Peyer's patch (tissue), 4 donors: ENCODE measurements around the gene CHRNE. TPM values are rescaled to one million over a fixed set of nuclear protein-coding genes. Genes with fewer than 3 reads are reported as not detected.
A peak's percentile ranks its signal among the peaks of the same experiment; 100 is the strongest.

Experiments used
- DNase-seq, 3 donors: peaks; one replicate each; pipeline ENCODE4 v3.0.0-alpha.2; 2017 to 2019
- H3K27ac ChIP-seq, 4 donors: fragments of 200-600 bp; sonication (generic); one replicate each; pipeline ENCODE4 v1.5.1; 2016 to 2019
- H3K27me3 ChIP-seq, 2 donors: fragments of 200-600 bp; sonication (generic); one replicate each; pipeline ENCODE4 v1.5.1; 2019
- H3K36me3 ChIP-seq, 3 donors: fragments of 200-600 bp; sonication (generic); one replicate each; pipeline ENCODE4 v1.5.1; 2016 to 2019
- H3K4me1 ChIP-seq, 4 donors: fragments of 200-600 bp; sonication (generic); one replicate each; pipeline ENCODE4 v1.5.1; 2016 to 2019
- H3K4me3 ChIP-seq, 4 donors: fragments of 200-600 bp; sonication (generic); 1 replicate in 3 of 4; 2 replicates in 1 of 4; pipeline ENCODE4 v1.5.1; 2016 to 2019; ENCODE audit warnings: mild to moderate bottlenecking in 1 of 4
- H3K9me3 ChIP-seq, 4 donors: fragments of 200-600 bp; sonication (generic); one replicate each; pipeline ENCODE4 v1.5.1; 2016 to 2019; ENCODE audit warnings: mild to moderate bottlenecking in 1 of 4
- POLR2A ChIP-seq, 2 donors: fragments of 450-650 bp; IDR thresholded peaks; one replicate each; pipeline ENCODE4 v1.5.1; 2017; ENCODE audit warnings: antibody characterized with exemption in 2 of 2, mild to moderate bottlenecking in 2 of 2, moderate library complexity in 2 of 2
- total RNA-seq, 4 donors: library from RNA; depleted of rRNA; stranded (reverse); fragments of >200 nt; gene quantifications; one replicate each; pipeline ENCODE4 v1.1.0, GENCODE V29; 2016
- TF ChIP-seq, protein P1 (sequence below), 6 experiments: fragments of 450-650 bp in 4 of 6; fragments of 200-600 bp in 2 of 6; sonication (generic) in 1 of 6; IDR thresholded peaks; one replicate each; pipeline ENCODE4 v1.5.1; 2017 to 2019; ENCODE audit warnings: antibody characterized with exemption in 6 of 6, mild to moderate bottlenecking in 3 of 6, moderate library complexity in 1 of 6

Gene CHRNE
- total RNA-seq, 4 donors from 2014 or later: not detected

DNA sequence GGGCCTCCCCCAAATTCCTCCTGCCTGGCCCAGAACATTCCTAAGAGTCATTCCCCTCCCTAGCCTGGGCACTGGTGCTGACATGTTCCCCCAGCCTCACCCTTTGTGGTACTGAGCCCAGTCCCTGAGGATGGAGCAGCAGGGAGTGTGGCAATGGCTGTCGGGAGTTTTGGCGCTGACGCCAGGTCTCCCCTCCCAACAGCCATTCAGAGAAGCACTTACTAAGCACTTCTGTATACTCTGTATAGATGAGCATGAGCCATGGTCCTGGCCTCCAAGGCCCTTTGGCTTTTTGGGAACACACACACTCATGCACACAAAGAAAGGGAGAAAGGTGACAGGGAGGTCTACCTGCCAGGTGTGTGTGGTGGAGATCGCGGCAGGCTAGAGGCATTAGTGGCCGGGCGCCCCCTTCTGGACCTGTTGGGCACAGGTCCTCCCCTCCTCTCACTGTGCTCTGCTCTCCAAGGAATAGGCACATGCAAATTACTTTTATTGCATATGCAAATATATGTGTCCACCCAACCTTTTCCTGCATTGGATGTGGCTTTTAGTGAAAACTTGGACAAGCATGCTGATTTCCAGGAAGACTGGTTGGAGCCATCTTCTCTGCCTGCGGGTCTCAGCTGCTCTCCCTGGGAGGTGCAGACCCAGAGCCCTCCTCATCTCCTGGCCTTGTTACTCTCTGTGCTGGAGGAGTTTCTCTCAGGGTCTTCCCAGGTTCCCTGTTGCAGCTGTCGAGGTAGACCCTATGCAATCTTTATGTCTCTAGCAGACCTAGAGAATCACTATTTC lies 20.9 kb downstream of the CHRNE start:
- TF ChIP-seq POLR2A (IDR thresholded peaks at IDR 0.05): no peak
- TF ChIP-seq, protein P1, sequence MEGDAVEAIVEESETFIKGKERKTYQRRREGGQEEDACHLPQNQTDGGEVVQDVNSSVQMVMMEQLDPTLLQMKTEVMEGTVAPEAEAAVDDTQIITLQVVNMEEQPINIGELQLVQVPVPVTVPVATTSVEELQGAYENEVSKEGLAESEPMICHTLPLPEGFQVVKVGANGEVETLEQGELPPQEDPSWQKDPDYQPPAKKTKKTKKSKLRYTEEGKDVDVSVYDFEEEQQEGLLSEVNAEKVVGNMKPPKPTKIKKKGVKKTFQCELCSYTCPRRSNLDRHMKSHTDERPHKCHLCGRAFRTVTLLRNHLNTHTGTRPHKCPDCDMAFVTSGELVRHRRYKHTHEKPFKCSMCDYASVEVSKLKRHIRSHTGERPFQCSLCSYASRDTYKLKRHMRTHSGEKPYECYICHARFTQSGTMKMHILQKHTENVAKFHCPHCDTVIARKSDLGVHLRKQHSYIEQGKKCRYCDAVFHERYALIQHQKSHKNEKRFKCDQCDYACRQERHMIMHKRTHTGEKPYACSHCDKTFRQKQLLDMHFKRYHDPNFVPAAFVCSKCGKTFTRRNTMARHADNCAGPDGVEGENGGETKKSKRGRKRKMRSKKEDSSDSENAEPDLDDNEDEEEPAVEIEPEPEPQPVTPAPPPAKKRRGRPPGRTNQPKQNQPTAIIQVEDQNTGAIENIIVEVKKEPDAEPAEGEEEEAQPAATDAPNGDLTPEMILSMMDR (IDR thresholded peaks at IDR 0.05): peak; percentile 62 to 84 (median 82)
- H3K9me3 ChIP-seq: no peaks in the 10 kb centered on the region
- H3K4me1 ChIP-seq: no peaks in the 10 kb centered on the region
- no peaks in the 10 kb centered on the region for H3K27me3 ChIP-seq
- no peak overlapping the region for H3K4me3 ChIP-seq
- no peak overlapping the region for H3K27ac ChIP-seq
- peaks cover 0 to 67% (median 0%) of the 10 kb centered on the region in 3 donors for H3K36me3 ChIP-seq
- DNase-seq: peak; percentile 76 to 86 (median 85)

DNA sequence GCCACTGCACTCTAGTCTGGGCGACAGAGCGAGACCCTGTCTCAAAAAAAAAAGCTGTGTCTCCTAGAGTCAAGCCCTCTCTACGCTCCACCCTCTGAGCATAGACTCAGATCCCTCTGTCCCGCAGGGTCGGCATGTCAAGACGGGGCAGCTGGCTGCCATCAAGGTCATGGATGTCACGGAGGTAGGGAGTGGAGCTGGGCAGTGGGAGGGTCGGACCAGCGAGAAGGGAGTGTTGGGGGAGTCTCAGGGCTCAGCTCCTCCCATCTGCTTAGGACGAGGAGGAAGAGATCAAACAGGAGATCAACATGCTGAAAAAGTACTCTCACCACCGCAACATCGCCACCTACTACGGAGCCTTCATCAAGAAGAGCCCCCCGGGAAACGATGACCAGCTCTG lies 22.0 kb downstream of the CHRNE start:
- TF ChIP-seq, protein P1 (IDR thresholded peaks at IDR 0.05): no peak
- TF ChIP-seq POLR2A (IDR thresholded peaks at IDR 0.05): no peak
- no peak overlapping the region for H3K4me3 ChIP-seq
- H3K36me3 ChIP-seq: peaks cover 0 to 56% (median 0%) of the 10 kb centered on the region in 3 donors
- H3K27me3 ChIP-seq: no peaks in the 10 kb centered on the region
- no peak overlapping the region for H3K27ac ChIP-seq
- H3K4me1 ChIP-seq: no peaks in the 10 kb centered on the region
- DNase-seq: no peak
- H3K9me3 ChIP-seq: no peaks in the 10 kb centered on the region

DNA sequence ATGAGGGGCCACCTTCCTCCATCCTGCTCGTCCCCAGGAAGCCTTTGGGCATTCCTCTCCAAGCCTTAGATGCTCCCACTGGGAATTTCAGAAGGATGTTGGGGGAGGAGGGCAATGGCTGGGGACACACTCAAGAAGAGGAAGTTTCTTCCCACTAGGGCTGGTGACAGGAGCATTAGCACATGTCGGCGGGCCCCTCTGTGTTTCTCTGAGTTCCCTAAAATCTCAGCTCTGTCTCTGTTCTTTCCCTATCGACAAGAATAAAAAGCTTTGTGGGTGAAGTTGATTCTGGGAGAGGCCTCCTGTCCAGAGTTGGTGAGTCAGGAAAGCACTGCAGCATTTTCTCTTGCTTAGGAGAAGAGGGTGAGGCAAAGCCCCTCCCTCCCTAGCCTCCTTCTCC lies 23.3 kb downstream of the CHRNE start:
- no peaks in the 10 kb centered on the region for H3K27me3 ChIP-seq
- H3K4me1 ChIP-seq: no peaks in the 10 kb centered on the region
- no peak overlapping the region for H3K4me3 ChIP-seq
- no peaks in the 10 kb centered on the region for H3K9me3 ChIP-seq
- H3K36me3 ChIP-seq: peaks cover 0 to 44% (median 0%) of the 10 kb centered on the region in 3 donors
- TF ChIP-seq POLR2A (IDR thresholded peaks at IDR 0.05): no peak
- TF ChIP-seq, protein P1 (IDR thresholded peaks at IDR 0.05): no peak
- no peak for DNase-seq
- no peak overlapping the region for H3K27ac ChIP-seq

DNA sequence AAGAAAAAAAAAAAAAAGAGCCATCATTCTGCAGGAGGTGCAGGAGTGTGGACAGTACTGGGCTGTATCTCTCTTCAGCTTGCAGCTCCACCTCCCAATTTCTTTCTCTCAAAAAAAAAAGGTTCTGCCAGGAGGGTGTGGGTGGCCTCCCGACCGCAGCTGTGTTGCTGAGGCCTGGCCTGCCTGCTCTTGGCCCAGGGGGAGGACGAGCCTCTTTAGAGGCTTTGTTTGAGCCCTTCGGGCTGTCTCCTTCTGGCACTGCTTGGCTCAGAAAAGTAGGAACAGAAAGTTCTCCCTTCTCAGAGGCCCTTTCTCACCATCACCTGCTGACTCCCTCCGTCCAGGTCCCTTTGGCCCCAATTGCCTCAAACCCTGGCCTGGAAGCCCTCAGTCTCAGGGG lies 25.8 kb downstream of the CHRNE start:
- no peak for DNase-seq
- H3K36me3 ChIP-seq: peaks cover 0 to 27% (median 0%) of the 10 kb centered on the region in 3 donors
- H3K9me3 ChIP-seq: no peaks in the 10 kb centered on the region
- H3K4me3 ChIP-seq: no peak overlapping the region
- no peaks in the 10 kb centered on the region for H3K27me3 ChIP-seq
- no peaks in the 10 kb centered on the region for H3K4me1 ChIP-seq
- no peak overlapping the region for H3K27ac ChIP-seq
- TF ChIP-seq POLR2A (IDR thresholded peaks at IDR 0.05): no peak
- TF ChIP-seq, protein P1 (IDR thresholded peaks at IDR 0.05): no peak

DNA sequence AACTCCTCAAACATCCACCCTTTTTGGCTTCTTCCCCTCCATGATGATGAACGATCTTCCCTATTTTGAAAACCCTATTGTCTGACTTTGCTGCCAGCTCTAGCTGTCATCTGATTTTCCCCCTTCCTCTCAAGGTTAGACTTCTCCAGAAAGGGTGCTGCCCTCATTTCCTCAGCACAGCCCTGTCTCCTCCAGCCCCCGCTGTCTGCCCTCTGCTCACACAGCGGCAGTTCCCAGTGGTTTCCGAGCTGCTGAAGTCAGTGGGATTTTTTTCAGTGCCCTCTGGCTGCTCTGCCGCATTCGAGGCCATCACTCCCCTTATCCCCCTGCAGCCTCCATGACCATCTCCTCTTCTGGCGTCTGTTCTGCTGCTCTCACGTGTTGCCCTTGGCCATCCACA lies 30.1 kb downstream of the CHRNE start:
- Histone ChIP-seq H3K27ac (no peak overlapping the region), H3K4me3 (no peak overlapping the region), H3K4me1 (no peaks in the 10 kb centered on the region), H3K36me3 (peaks cover 0 to 6% (median 0%) of the 10 kb centered on the region in 3 donors), H3K27me3 (no peaks in the 10 kb centered on the region), H3K9me3 (no peaks in the 10 kb centered on the region)
- DNase-seq: no peak
- TF ChIP-seq, protein P1 (IDR thresholded peaks at IDR 0.05): no peak
- TF ChIP-seq POLR2A (IDR thresholded peaks at IDR 0.05): no peak
